SK-N-SH (cell line): Measurements from ENCODE around the gene STX18. TPM values are rescaled to one million over a fixed set of nuclear protein-coding genes. Genes with fewer than 3 reads are reported as not detected.
"Not testable (repeated sequence)": the region's sequence is repeated elsewhere in the genome, so short reads cannot be mapped to it uniquely, and the experiment has no call there.

Experiments used
- CTCF ChIA-PET: fragments of 300-600, 350-600 bp; formaldehyde crosslinking; extraction: SDS; loops from one replicate; lab custom pipeline; 2021; lab: Yijun Ruan, JAX
- POLR2A ChIA-PET: fragments of 350-600 bp; sonication (Branson Sonifier 250); formaldehyde crosslinking; extraction: SDS; loops from one replicate; lab custom pipeline; 2020; ENCODE audit warnings: antibody characterized with exemption, inconsistent platforms; lab: Yijun Ruan, JAX
- DNase-seq: peaks from one replicate; pipeline ENCODE4 v3.0.0; 2012
- H2AFZ ChIP-seq: fragments of 200-600 bp; sonication (generic); 2 replicates; pipeline ENCODE4 v1.8.1; 2016; ENCODE audit warnings: antibody characterized with exemption, mild to moderate bottlenecking, low read depth
- H3F3A ChIP-seq: fragments of 200-600 bp; sonication (generic); replicated peaks from 2 replicates; pipeline ENCODE3; 2016; ENCODE audit warnings: antibody characterized with exemption, mild to moderate bottlenecking; ENCODE audit not compliant: insufficient read depth
- H3K27ac ChIP-seq, 2 experiments: fragments of 200-500 bp in 1 of 2; fragments of 200-600 bp in 1 of 2; sonication (Bioruptor generic) in 1 of 2; sonication (generic), shearing (Covaris generic) in 1 of 2; 2 replicates each; pipeline versions ENCODE4 v1.5.1 to v1.6.1; 2014 to 2016; ENCODE audit warnings: low read depth in 2 of 2, inconsistent platforms in 1 of 2, low read length in 1 of 2, mild to moderate bottlenecking in 1 of 2, mixed read lengths in 1 of 2
- H3K27me3 ChIP-seq: fragments of 200-600 bp; sonication (generic), shearing (Covaris generic); 2 replicates; pipeline ENCODE4 v1.6.1; 2016; ENCODE audit warnings: mixed run types; ENCODE audit not compliant: insufficient read depth
- H3K36me3 ChIP-seq, 2 experiments: fragments of 200-500 bp in 1 of 2; fragments of 200-600 bp in 1 of 2; sonication (Bioruptor generic) in 1 of 2; sonication (generic) in 1 of 2; replicated peaks in 1 of 2; 2 replicates each; pipeline versions ENCODE3 to v1.5.1; 2014 to 2016; ENCODE audit warnings: low read length in 1 of 2, mild to moderate bottlenecking in 1 of 2; ENCODE audit not compliant: insufficient read depth in 2 of 2, control insufficient read depth in 1 of 2
- H3K4me1 ChIP-seq, 2 experiments: fragments of 200-500 bp in 1 of 2; fragments of 200-600 bp in 1 of 2; sonication (Bioruptor generic) in 1 of 2; sonication (generic), shearing (Covaris generic) in 1 of 2; 2 replicates each; pipeline versions ENCODE4 v1.5.1 to v1.6.1; 2014 to 2016; ENCODE audit warnings: low read depth in 1 of 2, low read length in 1 of 2, mixed run types in 1 of 2; ENCODE audit not compliant: insufficient read depth in 2 of 2, control insufficient read depth in 1 of 2
- H3K4me2 ChIP-seq: fragments of 200-600 bp; sonication (generic), shearing (Covaris generic); 2 replicates; pipeline ENCODE4 v1.6.1; 2017; ENCODE audit warnings: mixed run types
- H3K4me3 ChIP-seq, 2 experiments: fragments of 200-500 bp in 1 of 2; fragments of 200-600 bp in 1 of 2; sonication (Bioruptor generic) in 1 of 2; sonication (generic), shearing (Covaris generic) in 1 of 2; 2 replicates each; pipeline versions ENCODE4 v1.5.1 to v1.8.1; 2014 to 2016; ENCODE audit warnings: low read depth in 2 of 2, inconsistent platforms in 1 of 2, low read length in 1 of 2, mild to moderate bottlenecking in 1 of 2, mixed read lengths in 1 of 2, moderate library complexity in 1 of 2
- H3K79me2 ChIP-seq: fragments of 200-600 bp; sonication (generic); 2 replicates; pipeline ENCODE4 v1.8.1; 2017; ENCODE audit warnings: mild to moderate bottlenecking; ENCODE audit not compliant: insufficient read depth
- H3K9ac ChIP-seq: fragments of 200-600 bp; sonication (generic); 2 replicates; pipeline ENCODE4 v1.6.1; 2017; ENCODE audit warnings: mixed run types
- H3K9me2 ChIP-seq: fragments of 200-600 bp; sonication (generic); 2 replicates; pipeline ENCODE4 v1.6.1; 2017; ENCODE audit warnings: mixed run types
- H3K9me3 ChIP-seq: fragments of 200-600 bp; sonication (generic); 2 replicates; pipeline ENCODE4 v1.6.1; 2017; ENCODE audit warnings: mixed run types, mild to moderate bottlenecking, moderate library complexity
- H4K20me1 ChIP-seq: fragments of 200-600 bp; sonication (generic); 2 replicates; pipeline ENCODE4 v1.6.1; 2017; ENCODE audit warnings: mild to moderate bottlenecking, mixed run types; ENCODE audit not compliant: insufficient read depth
- CTCF ChIP-seq: fragments of 200-600 bp; sonication (generic); IDR thresholded peaks from 2 replicates; pipeline ENCODE4 v1.6.1; 2017; ENCODE audit warnings: antibody characterized with exemption, mild to moderate bottlenecking, moderate library complexity
- ELF1 ChIP-seq: IDR thresholded peaks from 2 replicates; pipeline ENCODE4 v1.4.0; 2012
- EP300 ChIP-seq, 2 experiments: IDR thresholded peaks; 2 replicates each; pipeline versions ENCODE4 v1.4.0 to v1.6.1; 2012; ENCODE audit warnings: borderline replicate concordance in 1 of 2, low read depth in 1 of 2, low read length in 1 of 2
- EZH2phosphoT487 ChIP-seq: fragments of 200-600 bp; sonication (generic); IDR thresholded peaks from 2 replicates; pipeline ENCODE4 v1.6.1; 2017; ENCODE audit warnings: low read depth, mixed run types, mild to moderate bottlenecking, antibody characterized with exemption, moderate library complexity, borderline replicate concordance
- FOXJ3 ChIP-seq: sonication (generic); formaldehyde crosslinking; IDR thresholded peaks from 2 replicates; pipeline ENCODE4 v1.5.1; 2020; ENCODE audit warnings: mild to moderate bottlenecking, missing genetic modification reagents
- GABPA ChIP-seq: IDR thresholded peaks from 2 replicates; pipeline ENCODE4 v1.4.0; 2012; ENCODE audit warnings: low read depth, mild to moderate bottlenecking
- MEF2A ChIP-seq: IDR thresholded peaks from 2 replicates; pipeline ENCODE4 v1.4.0; 2012; ENCODE audit warnings: low read depth, borderline replicate concordance
- NFIC ChIP-seq: IDR thresholded peaks from 2 replicates; pipeline ENCODE4 v1.4.0; 2012; ENCODE audit warnings: borderline replicate concordance
- NRF1 ChIP-seq: IDR thresholded peaks from 2 replicates; pipeline ENCODE4 v1.6.1; 2012; ENCODE audit warnings: low read depth, mild to moderate bottlenecking, low read length
- POLR2AphosphoS5 ChIP-seq: IDR thresholded peaks from 2 replicates; pipeline ENCODE4 v1.6.1; 2012; ENCODE audit warnings: low read depth, low read length
- SMC3 ChIP-seq: IDR thresholded peaks from 2 replicates; pipeline ENCODE4 v1.6.1; 2012; ENCODE audit warnings: low read depth, low read length, improper control_type of control experiment
- TCF12 ChIP-seq: IDR thresholded peaks from 2 replicates; pipeline ENCODE4 v1.4.0; 2012
- TEAD4 ChIP-seq: IDR thresholded peaks from 2 replicates; pipeline ENCODE4 v1.4.0; 2012; ENCODE audit warnings: mild to moderate bottlenecking, borderline replicate concordance; ENCODE audit not compliant: insufficient read depth
- WGBS: methylation state at CpG from one replicate; pipeline ENCODE4 v1.1.6; 2017; ENCODE audit warnings: low lambda C conversion rate; 5-methylcytosine and 5-hydroxymethylcytosine counted together
- polyA plus RNA-seq, 3 experiments: library from polyadenylated mRNA; depleted of rRNA; stranded (reverse); fragments of >200 nt; gene quantifications; 2 replicates each; pipeline ENCODE4 v1.2.3, GENCODE V29; 2012
- TF ChIP-seq, protein P1 (sequence below): IDR thresholded peaks from 2 replicates; pipeline ENCODE4; 2012
- TF ChIP-seq, protein P2 (sequence below): IDR thresholded peaks from 2 replicates; pipeline ENCODE4 v1.4.0; 2012; ENCODE audit warnings: low read depth
- TF ChIP-seq, protein P3 (sequence below): IDR thresholded peaks from 2 replicates; pipeline ENCODE4 v1.4.0; 2012; ENCODE audit warnings: low read depth, borderline replicate concordance

STX18 gene
- polyA plus RNA-seq, 1 of the 3 experiments (the other 2 are of a cell fraction), result 17.3 TPM

GRCh38 chr4:4506961-4507360, 34.9 kb downstream of the STX18 start (continued):
- TF ChIP-seq, protein P1, sequence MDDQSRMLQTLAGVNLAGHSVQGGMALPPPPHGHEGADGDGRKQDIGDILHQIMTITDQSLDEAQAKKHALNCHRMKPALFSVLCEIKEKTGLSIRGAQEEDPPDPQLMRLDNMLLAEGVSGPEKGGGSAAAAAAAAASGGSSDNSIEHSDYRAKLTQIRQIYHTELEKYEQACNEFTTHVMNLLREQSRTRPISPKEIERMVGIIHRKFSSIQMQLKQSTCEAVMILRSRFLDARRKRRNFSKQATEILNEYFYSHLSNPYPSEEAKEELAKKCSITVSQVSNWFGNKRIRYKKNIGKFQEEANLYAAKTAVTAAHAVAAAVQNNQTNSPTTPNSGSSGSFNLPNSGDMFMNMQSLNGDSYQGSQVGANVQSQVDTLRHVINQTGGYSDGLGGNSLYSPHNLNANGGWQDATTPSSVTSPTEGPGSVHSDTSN, result no peak
- TF ChIP-seq, protein P2, sequence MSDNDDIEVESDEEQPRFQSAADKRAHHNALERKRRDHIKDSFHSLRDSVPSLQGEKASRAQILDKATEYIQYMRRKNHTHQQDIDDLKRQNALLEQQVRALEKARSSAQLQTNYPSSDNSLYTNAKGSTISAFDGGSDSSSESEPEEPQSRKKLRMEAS, result no peak
- TF ChIP-seq FOXJ3 (CRISPR knock-in tag) (no peak), TCF12 (no peak), ELF1 (no peak), MEF2A (no peak)

- H2AFZ ChIP-seq, POLR2A ChIA-PET, DNase-seq, H3K4me3 ChIP-seq, H3K9me3 ChIP-seq, H4K20me1 ChIP-seq, H3K27me3 ChIP-seq, H3K9ac ChIP-seq, H3K27ac ChIP-seq, H3K4me1 ChIP-seq, H3K4me2 ChIP-seq, H3F3A ChIP-seq, H3K9me2 ChIP-seq, H3K36me3 ChIP-seq: not testable (repeated sequence)
- H3K79me2 ChIP-seq, result peaks cover 20% of the 10 kb centered on the region; the same call in 1 of the 2 replicates
- 93% methylated on average over 9 of the region's 9 CpGs for whole genome bisulfite sequencing
- CTCF ChIA-PET, result interaction anchor here (1.1 to 4.4 kb wide), 3 partner anchors 15 to 24 kb away, joined by 4 to 25 read pairs (median 10); no protein-coding TSS in a partner anchor
Measured at GRCh38 chr4:4505211-4505610, 36.6 kb downstream of the STX18 start.

GRCh38 chr4:4504783-4505182, 37.1 kb downstream of the STX18 start:
- H3K9me2 ChIP-seq, result no peaks in the 10 kb centered on the region
- DNase-seq, result no peak
- H2AFZ ChIP-seq, result no peak overlapping the region
- H3K79me2 ChIP-seq, result peaks cover 22% of the 10 kb centered on the region; the same call in 1 of the 2 replicates
- H3K4me1 ChIP-seq, result peaks cover 0 to 9% of the 10 kb centered on the region in 2 experiments; a peak in 2 of 4 replicates
- peaks cover 0 to 3% of the 10 kb centered on the region in 2 experiments for H3K36me3 ChIP-seq
- peaks cover 4% of the 10 kb centered on the region for H4K20me1 ChIP-seq
- H3K4me3 ChIP-seq, result no peak overlapping the region
- no peak overlapping the region for H3K4me2 ChIP-seq
- H3K27me3 ChIP-seq, result no peaks in the 10 kb centered on the region
- ChIA-PET CTCF (interaction anchor here (1.1 to 4.4 kb wide), 3 partner anchors 15 to 24 kb away, joined by 4 to 25 read pairs (median 10); no protein-coding TSS in a partner anchor), POLR2A (no interaction called here)
- no peaks in the 10 kb centered on the region for H3K9me3 ChIP-seq
- H3F3A ChIP-seq, result no peaks in the 10 kb centered on the region
- H3K9ac ChIP-seq, result no peak overlapping the region
- 94% methylated on average over 2 of the region's 2 CpGs for WGBS
- no peak overlapping the region for H3K27ac ChIP-seq
- TF ChIP-seq NFIC (no peak), POLR2AphosphoS5 (no peak), TEAD4 (no peak), ELF1 (no peak), EZH2phosphoT487 (no peak), GABPA (no peak), NRF1 (no peak), MEF2A (no peak), TCF12 (no peak), CTCF (no peak), EP300 (IDR thresholded peaks at IDR 0.05; ENCODE audit: borderline replicate concordance in 1 of 2, low read depth in 1 of 2, low read length in 1 of 2) (no peak), SMC3 (no peak)
- TF ChIP-seq, protein P1, result no peak
- TF ChIP-seq, protein P3, sequence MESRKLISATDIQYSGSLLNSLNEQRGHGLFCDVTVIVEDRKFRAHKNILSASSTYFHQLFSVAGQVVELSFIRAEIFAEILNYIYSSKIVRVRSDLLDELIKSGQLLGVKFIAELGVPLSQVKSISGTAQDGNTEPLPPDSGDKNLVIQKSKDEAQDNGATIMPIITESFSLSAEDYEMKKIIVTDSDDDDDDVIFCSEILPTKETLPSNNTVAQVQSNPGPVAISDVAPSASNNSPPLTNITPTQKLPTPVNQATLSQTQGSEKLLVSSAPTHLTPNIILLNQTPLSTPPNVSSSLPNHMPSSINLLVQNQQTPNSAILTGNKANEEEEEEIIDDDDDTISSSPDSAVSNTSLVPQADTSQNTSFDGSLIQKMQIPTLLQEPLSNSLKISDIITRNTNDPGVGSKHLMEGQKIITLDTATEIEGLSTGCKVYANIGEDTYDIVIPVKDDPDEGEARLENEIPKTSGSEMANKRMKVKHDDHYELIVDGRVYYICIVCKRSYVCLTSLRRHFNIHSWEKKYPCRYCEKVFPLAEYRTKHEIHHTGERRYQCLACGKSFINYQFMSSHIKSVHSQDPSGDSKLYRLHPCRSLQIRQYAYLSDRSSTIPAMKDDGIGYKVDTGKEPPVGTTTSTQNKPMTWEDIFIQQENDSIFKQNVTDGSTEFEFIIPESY, result no peak
